Muscle of leg (tissue), 11 donors: ENCODE data around the gene USH1C. TPM values are rescaled to one million over a fixed set of nuclear protein-coding genes. Genes with fewer than 3 reads are reported as not detected.

Source experiments
- DNase-seq: peaks from one replicate; pipeline ENCODE4 v3.0.0; 2013
- H3K27ac ChIP-seq: one replicate; pipeline ENCODE4 v1.5.1; 2013; ENCODE audit warnings: mild to moderate bottlenecking, low read length, control low read depth
- H3K27me3 ChIP-seq: one replicate; pipeline ENCODE4 v1.6.1; 2013; ENCODE audit warnings: low read length; ENCODE audit not compliant: control insufficient read depth, insufficient read depth
- H3K36me3 ChIP-seq: one replicate; pipeline ENCODE4 v1.6.1; 2013; ENCODE audit warnings: low read length; ENCODE audit not compliant: control insufficient read depth, insufficient read depth
- H3K4me1 ChIP-seq: one replicate; pipeline ENCODE4 v1.6.1; 2013; ENCODE audit warnings: low read length; ENCODE audit not compliant: control insufficient read depth, insufficient read depth
- H3K4me3 ChIP-seq: one replicate; pipeline ENCODE4 v1.5.1; 2013; ENCODE audit warnings: low read length, control low read depth
- H3K9me3 ChIP-seq: replicated peaks from 2 replicates; pipeline ENCODE4 v1.6.1; 2013; ENCODE audit warnings: low read depth, low read length; ENCODE audit not compliant: control insufficient read depth
- WGBS: methylation state at CpG from one replicate; pipeline ENCODE4 v1.1.5; 2013; ENCODE audit warnings: missing lambda C conversion rate; ENCODE audit not compliant: insufficient coverage; 5-methylcytosine and 5-hydroxymethylcytosine counted together
- polyA plus RNA-seq, 8 donors: library from polyadenylated mRNA; unstranded; fragments of 120-200 nt; gene quantifications; one replicate each; pipeline versions ENCODE4 v1.2.1 to v1.2.3, GENCODE V29; 2013; ENCODE audit warnings: inconsistent platforms in 1 of 8, low replicate concordance in 1 of 8; ENCODE audit not compliant: insufficient read length in 8 of 8, insufficient read depth in 1 of 8
- total RNA-seq: library from RNA; stranded (reverse); fragments of 120-200 nt; gene quantifications from one replicate; pipeline ENCODE4 v1.2.4, GENCODE V29; 2013

USH1C gene
- total and polyA plus RNA-seq, 9 donors = 0.22 to 11.4 (median 0.48) TPM; not detected in 2

DNA sequence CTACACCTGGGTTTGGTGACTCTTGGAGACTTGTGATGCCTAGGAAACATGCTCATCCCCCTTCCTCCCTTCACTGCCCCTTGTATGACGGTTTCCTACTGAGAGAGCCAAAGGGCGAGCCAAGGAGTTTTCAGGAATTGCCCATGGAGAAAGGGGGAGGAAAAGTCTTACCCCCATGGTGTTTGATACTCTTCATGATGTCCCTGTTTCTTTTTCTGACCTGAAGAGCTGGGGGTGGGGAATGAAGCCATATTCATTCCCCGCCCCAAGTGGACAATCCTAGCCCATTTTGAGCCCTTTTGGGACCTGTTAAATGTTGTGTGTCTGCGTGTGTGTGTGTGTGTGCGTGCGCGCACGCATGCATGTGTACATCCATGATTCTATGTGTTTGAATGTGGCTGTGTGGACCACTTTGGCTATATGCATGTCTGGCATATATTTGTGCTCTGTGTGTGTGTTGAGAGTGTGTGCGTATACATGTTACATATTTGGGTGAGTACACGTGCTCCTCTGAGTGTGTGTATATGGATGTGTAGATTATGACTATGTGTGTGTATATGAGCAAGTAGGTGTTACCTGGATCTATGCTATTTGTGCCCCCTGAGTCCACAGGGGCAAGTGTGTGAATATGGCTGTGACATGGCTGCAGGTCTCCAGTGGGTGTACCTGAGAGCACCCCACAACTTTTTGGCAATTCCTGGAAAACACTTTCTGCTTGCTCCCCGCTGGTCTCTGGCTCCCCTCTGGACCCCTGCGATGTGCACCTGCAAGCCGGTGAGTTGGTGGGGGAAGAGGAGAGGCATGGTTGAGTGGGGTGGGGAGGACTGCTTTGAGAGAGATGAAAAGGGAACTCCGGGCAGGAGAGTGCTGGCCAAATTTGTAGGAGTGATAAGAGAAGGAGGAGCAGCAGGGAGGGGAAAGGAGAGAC, 27.5 kb upstream of the USH1C start:
- peaks cover 10% of the 10 kb centered on the region for H3K27me3 ChIP-seq
- no peak overlapping the region for H3K27ac ChIP-seq
- H3K9me3 ChIP-seq = no peaks in the 10 kb centered on the region
- H3K36me3 ChIP-seq = no peaks in the 10 kb centered on the region
- DNase-seq = no peak
- WGBS = 82% methylated on average over 12 of the region's 14 CpGs
- H3K4me1 ChIP-seq = no peaks in the 10 kb centered on the region
- no peak overlapping the region for H3K4me3 ChIP-seq

DNA sequence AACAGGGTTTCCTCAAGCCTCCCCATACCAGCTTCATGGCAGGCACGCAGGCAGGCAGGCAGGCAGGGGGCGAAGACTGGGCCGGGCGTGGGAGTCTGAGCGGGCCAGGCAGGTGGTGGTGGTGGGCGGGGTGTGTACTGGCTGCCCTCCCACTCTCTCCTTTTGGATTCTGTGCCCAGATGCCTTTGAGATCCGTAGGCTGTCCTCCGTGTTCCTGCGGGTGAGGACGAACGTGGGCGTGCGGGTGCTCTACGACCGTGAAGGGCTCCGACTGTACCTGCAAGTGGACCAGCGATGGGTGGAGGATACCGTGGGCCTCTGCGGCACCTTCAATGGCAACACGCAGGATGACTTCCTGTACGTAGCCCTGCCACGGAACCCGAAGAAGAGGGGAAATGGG, 25.8 kb upstream of the USH1C start:
- no peak overlapping the region for H3K27ac ChIP-seq
- H3K27me3 ChIP-seq = peaks cover 10% of the 10 kb centered on the region
- no peak overlapping the region for H3K4me3 ChIP-seq
- no peaks in the 10 kb centered on the region for H3K9me3 ChIP-seq
- H3K4me1 ChIP-seq = no peaks in the 10 kb centered on the region
- DNase-seq = no peak
- 80% methylated on average over 14 of the region's 23 CpGs for WGBS
- H3K36me3 ChIP-seq = no peaks in the 10 kb centered on the region

DNA sequence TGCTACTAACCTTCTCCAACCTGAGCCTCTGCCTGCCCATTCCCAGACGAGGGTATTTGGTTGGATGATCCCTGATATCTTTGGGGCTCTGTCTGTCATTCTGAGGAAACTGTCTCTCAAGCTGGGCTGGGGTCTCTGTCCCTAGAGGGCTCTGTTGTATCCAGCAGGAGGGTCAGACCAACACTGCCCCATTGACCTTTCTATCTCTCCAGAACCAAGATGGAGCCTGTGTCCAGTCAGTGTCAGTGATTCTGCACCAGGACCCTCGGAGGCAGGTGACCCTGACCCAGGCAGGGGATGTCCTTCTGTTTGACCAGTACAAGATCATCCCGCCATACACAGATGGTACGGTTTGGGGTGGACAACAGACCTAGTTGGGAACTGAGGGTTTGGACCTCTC, 24.7 kb upstream of the USH1C start:
- H3K4me1 ChIP-seq = no peaks in the 10 kb centered on the region
- peaks cover 10% of the 10 kb centered on the region for H3K27me3 ChIP-seq
- no peaks in the 10 kb centered on the region for H3K9me3 ChIP-seq
- no peak overlapping the region for H3K27ac ChIP-seq
- no peak overlapping the region for H3K4me3 ChIP-seq
- no peak for DNase-seq
- no peaks in the 10 kb centered on the region for H3K36me3 ChIP-seq
- WGBS = 83% methylated on average over 3 of the region's 4 CpGs

DNA sequence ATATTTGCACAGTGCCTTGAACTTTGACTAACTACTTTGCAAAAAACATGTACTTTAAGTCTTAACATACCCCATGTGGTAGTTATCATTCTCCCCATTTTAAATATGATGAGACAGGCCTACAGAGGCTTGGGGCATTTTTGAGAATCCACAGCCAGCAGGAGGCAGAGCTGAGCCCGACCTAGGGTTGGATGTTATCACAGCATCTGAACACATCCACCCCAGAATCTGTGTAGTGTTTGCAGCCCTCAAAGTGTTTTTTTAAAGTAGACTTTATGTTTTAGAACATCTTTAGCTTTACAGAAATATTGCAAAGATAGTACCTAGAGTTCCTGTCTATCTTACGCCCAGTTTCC, 20.4 kb upstream of the USH1C start:
- no CpG with 5 or more reads among the region's 2 CpGs for WGBS
- DNase-seq = no peak
- Histone ChIP-seq H3K4me3 (no peak overlapping the region), H3K27ac (no peak overlapping the region), H3K27me3 (peaks cover 4% of the 10 kb centered on the region), H3K4me1 (no peaks in the 10 kb centered on the region), H3K36me3 (no peaks in the 10 kb centered on the region), H3K9me3 (no peaks in the 10 kb centered on the region)

DNA sequence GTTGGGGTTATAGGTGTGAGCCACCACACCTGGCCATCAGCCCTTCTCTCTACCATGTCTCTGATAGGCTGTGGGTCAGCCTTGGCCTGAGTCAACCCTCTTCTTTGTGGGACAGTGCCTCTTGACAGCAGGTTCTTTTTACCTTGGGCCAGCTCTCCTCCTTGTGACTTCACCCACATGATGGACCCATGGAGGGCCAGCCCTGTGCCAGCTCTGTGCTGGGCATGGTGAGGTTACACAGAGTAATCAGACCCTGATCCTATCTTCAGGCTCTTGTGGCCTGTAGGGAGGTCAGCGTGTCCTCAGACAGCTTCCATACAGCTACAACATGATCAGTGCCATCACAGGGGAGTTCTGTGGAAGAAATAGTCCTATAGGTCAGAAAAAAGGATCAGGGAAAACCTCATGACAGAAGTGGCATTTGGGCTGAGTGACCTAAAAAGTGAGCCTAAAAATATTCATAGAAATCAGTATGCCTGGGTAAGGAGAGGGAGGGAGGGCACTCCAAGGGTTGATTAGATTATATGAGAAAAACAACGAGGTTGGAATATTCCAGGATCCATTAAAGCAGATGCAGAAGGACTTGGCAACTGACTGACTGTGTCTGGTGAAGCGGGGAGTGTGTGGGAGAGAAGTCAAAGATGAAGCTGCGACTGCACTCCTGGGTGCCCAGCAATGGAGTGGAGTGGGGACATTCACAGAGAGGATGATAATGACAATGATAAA, 19.9 kb upstream of the USH1C start:
- H3K27me3 ChIP-seq = peaks cover 4% of the 10 kb centered on the region
- no peak overlapping the region for H3K27ac ChIP-seq
- WGBS = 31% methylated on average over 1 of the region's 4 CpGs
- no peak for DNase-seq
- no peaks in the 10 kb centered on the region for H3K36me3 ChIP-seq
- no peaks in the 10 kb centered on the region for H3K9me3 ChIP-seq
- H3K4me1 ChIP-seq = no peaks in the 10 kb centered on the region
- no peak overlapping the region for H3K4me3 ChIP-seq

DNA sequence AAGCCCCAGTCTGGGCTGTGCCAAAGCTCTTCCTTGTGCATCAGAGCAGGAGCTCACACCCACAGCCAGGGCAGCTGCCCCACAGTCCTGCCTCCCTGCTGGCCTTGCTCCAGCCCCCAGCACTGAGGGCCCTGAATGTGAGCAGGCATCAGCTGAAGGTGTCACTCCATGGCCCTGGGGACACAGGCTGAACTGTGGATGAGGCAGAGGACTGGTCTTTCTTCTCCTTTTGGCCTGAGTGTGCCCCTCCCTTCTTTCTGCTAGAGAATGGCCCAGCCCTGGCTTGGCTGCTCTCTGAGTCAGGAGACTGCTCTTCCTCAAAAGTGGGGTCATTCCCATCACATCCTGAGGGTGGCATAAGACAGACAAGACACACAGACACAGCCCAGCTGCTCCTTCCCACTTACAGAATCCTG, 19.0 kb upstream of the USH1C start:
- H3K36me3 ChIP-seq = no peaks in the 10 kb centered on the region
- peak; percentile 8 for DNase-seq

DNA sequence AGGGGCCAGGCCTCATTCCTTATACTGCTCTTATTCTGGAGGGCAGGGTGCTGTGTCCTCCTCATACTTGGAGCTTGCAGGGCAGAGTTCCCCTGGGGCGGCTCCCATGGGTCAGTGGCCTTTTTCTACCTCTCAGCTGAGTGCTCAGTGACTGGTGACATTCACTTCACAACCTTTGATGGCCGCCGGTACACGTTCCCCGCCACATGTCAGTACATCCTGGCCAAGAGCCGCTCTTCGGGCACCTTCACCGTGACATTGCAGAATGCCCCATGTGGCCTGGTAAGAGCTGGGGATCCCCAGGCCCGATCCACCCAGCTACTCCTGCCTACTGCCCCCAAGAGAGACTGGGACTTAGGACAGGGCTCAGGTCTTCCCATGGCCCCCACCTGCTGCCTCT, 17.3 kb upstream of the USH1C start:
- Histone ChIP-seq H3K36me3 (no peaks in the 10 kb centered on the region), H3K27ac (no peak overlapping the region), H3K4me3 (no peak overlapping the region), H3K4me1 (no peaks in the 10 kb centered on the region), H3K9me3 (no peaks in the 10 kb centered on the region), H3K27me3 (peaks cover 10% of the 10 kb centered on the region)
- DNase-seq = no peak
- WGBS = 87% methylated on average over 8 of the region's 9 CpGs

More for the DNA sequence above, 19.0 kb upstream of the USH1C start:
- Histone ChIP-seq H3K27ac (no peak overlapping the region), H3K4me1 (no peaks in the 10 kb centered on the region), H3K27me3 (peaks cover 7% of the 10 kb centered on the region), H3K9me3 (no peaks in the 10 kb centered on the region), H3K4me3 (no peak overlapping the region)

DNA sequence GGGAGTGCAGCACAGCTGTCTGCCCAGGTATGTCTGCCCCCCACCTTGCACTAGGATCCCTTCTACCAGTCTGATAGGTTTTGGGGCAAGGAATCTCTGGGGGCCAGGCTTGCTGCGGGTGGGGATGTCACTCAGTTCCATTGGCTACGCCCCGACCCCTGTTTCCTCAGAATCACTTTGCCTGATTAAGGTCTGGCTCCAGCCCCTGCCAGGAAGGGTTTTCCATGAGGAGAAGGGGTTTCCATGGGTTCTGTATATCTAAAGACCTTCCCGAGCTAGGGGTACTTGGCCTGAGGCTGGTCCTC, 16.8 kb upstream of the USH1C start:
- H3K27ac ChIP-seq = no peak overlapping the region
- WGBS = 92% methylated on average over 2 of the region's 4 CpGs
- no peak for DNase-seq

DNA sequence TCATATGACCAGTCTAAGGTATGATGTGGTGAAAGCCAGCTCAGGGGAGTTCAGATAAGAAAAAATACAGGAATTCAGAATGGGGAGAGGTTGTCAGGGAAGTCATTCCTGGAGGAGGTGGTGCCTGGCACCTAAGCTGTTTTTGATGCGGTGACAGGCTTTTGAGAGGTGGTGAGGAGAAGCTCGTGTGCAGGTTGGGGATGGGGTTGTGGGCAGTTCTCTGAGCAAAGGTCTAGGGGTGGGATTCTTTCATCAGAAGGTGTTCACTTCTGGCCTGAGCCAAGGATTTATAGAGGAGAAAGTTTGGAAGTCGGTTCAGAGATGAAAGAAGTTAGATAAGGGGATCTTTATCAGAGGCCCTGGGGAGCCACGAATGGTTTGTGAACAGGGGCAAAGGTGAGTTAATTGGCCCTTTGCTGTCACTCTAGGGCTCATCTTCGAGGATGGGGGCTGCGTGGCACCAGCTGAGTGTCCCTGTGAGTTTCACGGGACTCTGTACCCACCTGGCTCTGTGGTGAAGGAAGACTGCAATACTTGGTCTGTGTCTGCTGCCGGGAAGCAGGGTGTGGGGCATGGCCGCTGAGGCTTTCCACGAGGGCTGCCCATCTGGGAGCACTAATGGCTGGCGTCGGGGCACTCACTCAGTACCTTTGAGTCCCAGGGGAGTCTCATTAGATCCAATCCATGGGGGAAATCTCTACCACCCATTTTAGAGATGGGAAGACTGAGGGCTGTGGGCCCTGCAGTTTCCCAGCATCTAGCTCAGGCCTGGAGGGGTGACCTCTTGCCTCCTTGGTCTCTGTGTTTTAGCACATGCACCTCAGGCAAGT, 16.3 kb upstream of the USH1C start:
- Histone ChIP-seq H3K36me3 (no peaks in the 10 kb centered on the region), H3K4me3 (no peak overlapping the region), H3K27ac (no peak overlapping the region), H3K4me1 (no peaks in the 10 kb centered on the region), H3K27me3 (peaks cover 10% of the 10 kb centered on the region), H3K9me3 (no peaks in the 10 kb centered on the region)
- no peak for DNase-seq
- 29% methylated on average over 7 of the region's 12 CpGs for WGBS

More for the DNA sequence above, 16.8 kb upstream of the USH1C start:
- H3K27me3 ChIP-seq = peaks cover 10% of the 10 kb centered on the region
- no peaks in the 10 kb centered on the region for H3K36me3 ChIP-seq
- H3K4me3 ChIP-seq = no peak overlapping the region
- no peaks in the 10 kb centered on the region for H3K9me3 ChIP-seq
- H3K4me1 ChIP-seq = no peaks in the 10 kb centered on the region
